GM19193 (cell line): ENCODE results near the gene OR9G1.

Experiments
- POLR2A ChIP-seq: IDR thresholded peaks from 4 replicates; pipeline ENCODE4 v1.6.1; 2011; ENCODE audit not compliant: insufficient read depth, insufficient read length; ENCODE audit errors: extremely low read depth

Gene OR9G1

DNA sequence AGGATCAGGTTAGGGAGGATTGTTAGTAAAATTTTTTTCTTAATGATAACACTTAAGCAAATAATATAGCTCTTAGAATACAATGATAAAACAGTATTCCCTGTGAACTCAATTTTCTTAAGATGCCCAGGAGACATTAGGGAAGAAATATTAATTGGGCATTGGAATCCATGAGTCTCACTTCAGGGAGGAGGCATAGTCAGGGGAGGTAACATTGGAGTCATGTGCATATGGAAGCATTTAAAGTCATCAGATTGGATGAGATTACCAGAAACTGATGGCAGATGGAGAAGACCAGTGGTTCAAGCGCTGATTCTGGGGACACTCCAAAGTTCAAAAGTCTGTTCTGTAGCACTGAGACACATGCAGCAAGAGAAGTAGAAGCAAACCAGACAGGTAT lies at the start of gene OR9G1:
TSS of gene OR9G1 (plus strand) at position 301 of the 400 bp plus-strand sequence. CDS start 1,293 bp downstream, outside the sequence.
- TF ChIP-seq POLR2A = no peak

DNA sequence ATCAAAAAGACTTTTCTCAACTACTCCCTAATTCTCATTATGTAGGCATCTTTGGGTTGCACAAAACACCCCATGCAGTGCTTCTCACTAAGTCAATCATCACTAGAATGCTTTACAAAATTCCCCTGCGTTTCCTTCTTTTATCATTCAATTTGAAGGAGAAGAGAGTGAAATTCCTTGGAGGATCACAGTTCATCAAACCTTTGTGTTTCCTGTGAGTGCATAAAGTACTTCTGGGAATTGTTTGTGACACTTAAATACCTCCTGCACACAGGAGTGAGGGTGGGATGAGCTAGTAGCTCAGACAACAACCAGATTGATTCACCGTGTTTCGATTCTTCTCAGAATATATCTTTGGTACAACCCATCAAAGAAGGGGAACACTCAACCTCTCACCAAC lies 39.1 kb upstream of the OR9G1 start:
- no peak for TF ChIP-seq POLR2A

GRCh38 chr11:56663386-56663785 lies 35.5 kb upstream of the OR9G1 start, which contains the start of gene OR5AR1:
TSS of gene OR5AR1 (plus strand) at chr11:56663686. CDS start at chr11:56663686, 0 bp downstream.
- no peak for TF ChIP-seq POLR2A

DNA sequence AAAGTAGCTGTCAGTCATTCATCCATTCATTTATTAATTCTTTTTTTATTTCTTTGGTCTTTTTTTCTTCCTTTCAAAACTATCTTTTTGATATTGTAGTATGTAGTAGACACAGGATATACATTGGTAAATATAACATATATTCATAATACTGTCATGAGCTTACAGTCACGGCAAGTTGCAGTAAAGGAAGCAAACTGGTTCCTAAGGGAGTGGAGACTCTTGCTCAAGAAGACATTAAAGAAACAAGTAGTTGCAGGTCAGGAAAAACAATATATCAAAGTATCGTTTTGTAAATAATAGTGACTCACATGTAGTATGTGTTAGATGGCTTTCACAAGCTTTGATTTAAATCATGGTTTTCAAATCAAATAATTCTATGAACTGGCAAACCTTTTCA lies 27.9 kb upstream of the OR9G1 start:
- TF ChIP-seq POLR2A = no peak

DNA sequence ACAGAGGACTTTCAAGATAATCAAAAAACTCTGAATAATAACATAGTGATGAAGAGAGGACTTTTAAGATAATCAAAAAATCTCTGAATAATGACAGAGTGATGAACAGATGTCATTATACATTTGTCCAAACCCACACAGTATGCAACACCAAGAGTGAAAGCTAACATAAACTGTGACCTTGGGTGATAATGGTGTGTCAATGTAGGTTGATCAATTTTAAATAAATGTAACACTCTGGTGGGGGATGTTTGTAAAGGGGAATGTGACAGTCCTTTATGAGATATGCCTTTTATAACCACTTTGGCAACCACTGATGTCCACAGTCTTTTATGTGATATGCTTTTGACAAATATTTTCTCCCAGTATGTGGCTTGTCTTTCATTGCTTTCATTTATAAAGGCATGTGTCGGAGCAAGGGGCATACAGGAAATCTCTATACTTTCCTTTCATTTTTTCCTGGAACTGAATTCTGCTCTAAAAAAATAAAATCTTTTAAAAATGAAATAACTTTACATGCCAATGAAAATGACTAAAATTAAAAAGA lies 10.3 kb upstream of the OR9G1 start:
- no peak for TF ChIP-seq POLR2A

DNA sequence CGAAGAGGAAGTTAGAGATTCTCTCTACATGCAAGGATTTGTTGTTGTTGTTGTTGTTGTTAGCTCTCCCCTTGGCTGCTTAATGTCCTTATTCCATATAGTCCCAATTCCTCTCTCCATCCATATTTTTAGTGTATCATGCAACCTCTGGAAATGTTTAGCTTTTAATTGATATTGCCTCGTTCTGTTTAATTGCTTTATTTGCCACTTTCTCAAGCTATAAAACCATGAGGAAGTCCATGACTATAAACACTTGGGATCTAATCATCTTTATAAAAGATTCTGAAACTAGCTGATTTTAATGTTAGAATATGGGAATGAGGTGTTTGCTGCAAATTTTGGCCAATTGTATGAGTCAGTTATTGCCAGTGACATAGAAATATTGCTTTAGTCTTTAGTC lies 5.5 kb upstream of the OR9G1 start:
- no peak for TF ChIP-seq POLR2A

- TF ChIP-seq POLR2A = no peak
Measured at GRCh38 chr11:56700242-56700913, 1.5 kb downstream of the OR9G1 start.

DNA sequence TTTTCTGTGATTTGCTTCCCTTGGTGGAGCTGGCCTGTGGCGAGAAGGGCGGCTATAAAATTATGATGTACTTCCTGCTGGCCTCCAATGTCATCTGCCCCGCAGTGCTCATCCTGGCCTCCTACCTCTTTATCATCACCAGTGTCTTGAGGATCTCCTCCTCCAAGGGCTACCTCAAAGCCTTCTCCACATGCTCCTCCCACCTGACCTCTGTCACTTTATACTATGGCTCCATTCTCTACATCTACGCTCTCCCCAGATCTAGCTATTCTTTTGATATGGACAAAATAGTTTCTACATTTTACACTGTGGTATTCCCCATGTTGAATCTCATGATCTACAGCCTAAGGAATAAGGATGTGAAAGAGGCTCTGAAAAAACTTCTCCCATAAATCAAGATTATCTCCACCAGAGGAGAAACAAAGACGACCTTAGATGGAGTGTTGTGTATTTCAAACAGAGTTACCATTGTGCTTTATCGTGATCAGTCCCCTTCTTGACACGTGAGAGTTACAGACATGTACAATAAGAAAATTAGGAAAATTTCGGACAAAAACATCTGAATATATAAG lies 2.1 kb downstream of the OR9G1 start:
- TF ChIP-seq POLR2A = no peak

DNA sequence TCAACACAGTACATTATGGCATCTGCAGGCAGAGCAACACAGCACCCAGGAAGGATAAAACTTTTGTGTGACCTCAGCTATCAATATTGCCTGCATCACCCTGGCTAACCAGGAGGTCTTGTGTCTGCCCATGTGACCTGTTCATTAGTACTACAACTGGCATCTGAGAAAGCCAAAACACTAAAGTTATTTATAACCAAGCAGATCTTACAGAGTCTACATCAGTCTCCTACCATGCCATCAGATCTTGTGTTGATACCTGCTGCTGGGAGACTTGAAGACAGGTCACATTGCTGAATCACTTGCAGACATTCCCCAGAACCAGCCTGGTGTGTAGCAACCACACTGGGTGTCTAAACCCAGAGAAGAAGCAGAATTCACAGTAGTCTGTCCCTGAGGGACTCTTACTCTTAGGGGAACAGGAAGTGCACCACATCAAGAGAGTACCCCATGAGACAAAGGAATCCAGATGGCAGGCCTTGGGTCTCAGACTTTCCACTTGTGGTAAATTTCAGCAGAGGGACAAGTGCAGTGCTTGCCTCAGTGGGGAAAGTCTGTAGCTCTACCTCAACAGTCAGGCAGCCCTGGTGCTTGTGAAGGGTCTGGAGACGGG lies 7.0 kb downstream of the OR9G1 start:
- no peak for TF ChIP-seq POLR2A

DNA sequence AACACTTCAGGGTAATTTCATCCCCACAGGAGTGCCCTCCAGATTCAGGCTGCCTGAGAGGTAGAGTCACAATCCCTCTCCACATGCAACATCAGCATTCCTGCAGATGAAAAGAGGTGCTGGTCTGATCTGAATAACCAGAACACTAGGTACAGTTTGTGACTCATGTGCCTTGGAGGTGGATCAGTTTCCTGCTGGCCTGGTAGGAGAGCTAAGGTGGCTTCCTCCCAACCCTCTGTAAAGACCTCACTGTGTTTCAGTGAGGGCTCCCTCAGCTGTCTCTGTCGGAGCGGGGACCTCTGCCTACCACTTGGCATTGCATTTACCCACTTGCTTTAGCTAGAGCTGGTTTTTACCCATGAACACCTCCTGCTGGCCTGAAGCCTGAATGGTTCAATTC lies 7.6 kb downstream of the OR9G1 start:
- TF ChIP-seq POLR2A = no peak

DNA sequence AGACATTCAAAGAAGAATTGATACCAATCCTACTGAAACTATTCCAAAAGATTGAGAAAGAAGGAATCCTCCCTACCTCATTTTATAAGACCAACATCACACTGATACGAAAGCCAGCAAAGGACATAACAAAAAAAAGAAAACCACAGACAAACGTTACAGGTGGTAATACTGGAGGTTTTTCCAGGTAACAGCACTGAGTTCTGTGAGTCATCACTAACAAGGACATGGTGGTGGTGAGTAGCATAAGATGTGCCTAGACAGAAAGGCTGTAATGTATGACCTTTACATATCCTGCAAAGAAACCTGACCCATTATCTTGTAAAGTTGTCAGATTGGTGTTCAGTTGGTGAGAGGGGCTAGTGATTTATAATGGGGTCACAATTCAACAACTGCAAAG lies 15.3 kb downstream of the OR9G1 start:
- TF ChIP-seq POLR2A = no peak

DNA sequence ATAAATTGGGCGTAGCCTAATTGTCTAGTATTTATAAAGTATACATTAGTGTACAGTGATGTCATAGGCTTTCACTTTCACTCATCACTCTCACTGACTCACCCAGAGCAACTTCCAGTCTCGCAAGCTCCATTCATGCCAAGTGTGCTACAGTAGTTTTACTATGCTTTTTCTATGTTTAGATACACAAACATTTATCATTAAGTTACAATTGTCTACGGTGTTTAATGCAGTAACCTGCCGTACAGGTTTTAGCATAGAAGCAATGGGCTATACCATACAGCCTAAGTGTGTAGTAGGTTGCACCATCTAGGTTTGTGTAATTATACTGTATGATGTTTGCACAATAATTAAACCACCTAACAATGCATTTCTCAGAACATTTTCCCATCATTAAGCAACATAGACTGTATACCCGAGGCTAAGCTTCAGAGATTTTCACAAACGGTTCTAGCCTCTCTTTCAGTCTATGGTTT lies 17.5 kb downstream of the OR9G1 start:
- no peak for TF ChIP-seq POLR2A

- TF ChIP-seq POLR2A = no peak
Measured at GRCh38 chr11:56720513-56720912, 21.6 kb downstream of the OR9G1 start.

GRCh38 chr11:56740107-56740506 lies 41.2 kb downstream of the OR9G1 start:
- TF ChIP-seq POLR2A = no peak

- TF ChIP-seq POLR2A = no peak
Measured at GRCh38 chr11:56740886-56741285, 42.0 kb downstream of the OR9G1 start.

- no peak for TF ChIP-seq POLR2A
Measured at GRCh38 chr11:56748597-56748996, 49.7 kb downstream of the OR9G1 start, which contains the start of gene OR9G4. TSS of gene OR9G4 (minus strand) at chr11:56748697. CDS start at chr11:56743766, 4,931 bp downstream.

DNA sequence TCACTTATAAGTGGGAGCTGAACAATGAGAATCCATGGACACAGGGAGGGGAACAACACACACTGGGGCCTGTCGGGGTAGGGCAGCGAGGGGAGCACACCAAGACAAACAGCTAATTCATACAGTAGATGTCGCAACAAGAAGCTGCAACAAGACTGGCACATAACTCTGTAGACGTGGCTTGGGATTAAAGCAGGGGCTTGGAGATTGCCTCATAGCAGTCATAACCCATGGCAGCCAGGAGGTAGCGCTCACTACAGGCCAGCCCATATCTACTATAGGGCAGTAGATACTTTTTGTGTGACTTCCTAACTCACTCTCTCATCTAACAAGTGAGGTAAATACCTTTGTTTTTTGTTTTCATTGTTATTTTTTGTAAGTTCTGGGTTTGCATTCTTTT lies 51.3 kb downstream of the OR9G1 start:
- no peak for TF ChIP-seq POLR2A

GRCh38 chr11:56751480-56751879 lies 52.6 kb downstream of the OR9G1 start:
- TF ChIP-seq POLR2A = no peak
